AML-193 (cell line): ENCODE results near the gene CASP2.
A peak's percentile ranks its signal among the peaks of the same experiment; 100 is the strongest.
"Not testable (repeated sequence)": the region's sequence is repeated elsewhere in the genome, so short reads cannot be mapped to it uniquely, and the experiment has no call there.

ENCODE experiments used
- DNase-seq, 2 experiments: peaks; one replicate each; lab custom pipeline; 2025; lab: John Stamatoyannopoulos, UW

CASP2 gene

GRCh38 chr7:143264196-143264568, 24.0 kb upstream of the CASP2 start:
- DNase-seq = not testable (repeated sequence)

GRCh38 chr7:143265017-143265693, 23.0 kb upstream of the CASP2 start:
- no peak for DNase-seq

- DNase-seq = no peak
Measured at GRCh38 chr7:143269251-143269650, 18.9 kb upstream of the CASP2 start.

GRCh38 chr7:143271240-143271639, 16.9 kb upstream of the CASP2 start:
- DNase-seq = no peak

- DNase-seq = no peak
Measured at GRCh38 chr7:143272871-143273270, 15.3 kb upstream of the CASP2 start.

GRCh38 chr7:143279186-143280098, 8.7 kb upstream of the CASP2 start:
- no peak for DNase-seq

GRCh38 chr7:143280160-143280559, 8.0 kb upstream of the CASP2 start:
- no peak for DNase-seq

GRCh38 chr7:143280566-143280965, 7.6 kb upstream of the CASP2 start:
- no peak for DNase-seq

GRCh38 chr7:143281529-143281928, 6.6 kb upstream of the CASP2 start:
- no peak for DNase-seq

GRCh38 chr7:143282124-143282523, 6.0 kb upstream of the CASP2 start:
- no peak for DNase-seq

- no peak for DNase-seq
Measured at GRCh38 chr7:143283381-143283780, 4.8 kb upstream of the CASP2 start.

GRCh38 chr7:143284591-143285469, 3.3 kb upstream of the CASP2 start, which contains the start of gene TMEM139:
Gene TMEM139, plus strand, starts transcription at chr7:143284958. Its CDS starts 1,000 bp downstream, at chr7:143285958.
- no peak for DNase-seq

GRCh38 chr7:143285470-143285778, 2.7 kb upstream of the CASP2 start:
- DNase-seq = no peak

- no peak for DNase-seq
Measured at GRCh38 chr7:143285806-143286521, 2.2 kb upstream of the CASP2 start.

- no peak for DNase-seq
Measured at GRCh38 chr7:143286522-143286890, 1.6 kb upstream of the CASP2 start.

- DNase-seq = no peak
Measured at GRCh38 chr7:143287339-143287934, 714 bp upstream of the CASP2 start.

GRCh38 chr7:143288836-143289235, 685 bp downstream of the CASP2 start:
- no peak for DNase-seq

- peak; percentile 23 to 29 for DNase-seq
Measured at GRCh38 chr7:143289421-143289820, 1.3 kb downstream of the CASP2 start.

GRCh38 chr7:143289888-143290287, 1.7 kb downstream of the CASP2 start:
- DNase-seq = not testable (repeated sequence)

GRCh38 chr7:143290293-143290692, 2.1 kb downstream of the CASP2 start:
- DNase-seq = no peak

GRCh38 chr7:143292876-143293275, 4.7 kb downstream of the CASP2 start:
- no peak for DNase-seq
